HG03342 (cell line): Measurements from ENCODE around the gene CHCHD3.

Experiments used
- ATAC-seq: cut with Tn5 transposase; IDR thresholded peaks from one replicate; pipeline ENCODE4 v1.9.1; 2021; ENCODE audit warnings: mild to moderate bottlenecking, moderate library complexity; ENCODE audit not compliant: unreplicated experiment

The CHCHD3 gene

GRCh38 chr7:132830941-132831340, 250.9 kb downstream of the CHCHD3 start:
- no peak for ATAC-seq

- ATAC-seq = no peak
Observed at GRCh38 chr7:132828502-132828901, 253.4 kb downstream of the CHCHD3 start.

- no peak for ATAC-seq
Observed at GRCh38 chr7:132825932-132826835, 255.7 kb downstream of the CHCHD3 start.

- no peak for ATAC-seq
Observed at GRCh38 chr7:132825222-132825621, 256.7 kb downstream of the CHCHD3 start.

- ATAC-seq = no peak
Observed at GRCh38 chr7:132819648-132820047, 262.2 kb downstream of the CHCHD3 start.

GRCh38 chr7:132817949-132818348, 263.9 kb downstream of the CHCHD3 start:
- no peak for ATAC-seq

- ATAC-seq = no peak
Observed at GRCh38 chr7:132815696-132816311, 266.1 kb downstream of the CHCHD3 start.

- ATAC-seq = no peak
Observed at GRCh38 chr7:132815130-132815529, 266.8 kb downstream of the CHCHD3 start.

GRCh38 chr7:132810561-132810960, 271.3 kb downstream of the CHCHD3 start:
- ATAC-seq = no peak

GRCh38 chr7:132806834-132807233, 275.1 kb downstream of the CHCHD3 start:
- no peak for ATAC-seq

- no peak for ATAC-seq
Observed at GRCh38 chr7:132805766-132806165, 276.1 kb downstream of the CHCHD3 start.

GRCh38 chr7:132804849-132805485, 276.9 kb downstream of the CHCHD3 start:
- no peak for ATAC-seq

GRCh38 chr7:132800522-132800921, 281.4 kb downstream of the CHCHD3 start:
- ATAC-seq = no peak

- no peak for ATAC-seq
Observed at GRCh38 chr7:132799081-132799413, 282.8 kb downstream of the CHCHD3 start.

- ATAC-seq = no peak
Observed at GRCh38 chr7:132797152-132797551, 284.7 kb downstream of the CHCHD3 start.

- no peak for ATAC-seq
Observed at GRCh38 chr7:132793474-132793873, 288.4 kb downstream of the CHCHD3 start.

GRCh38 chr7:132791036-132791435, 290.9 kb downstream of the CHCHD3 start:
- ATAC-seq = no peak

GRCh38 chr7:132790104-132790503, 291.8 kb downstream of the CHCHD3 start:
- ATAC-seq = no peak

- no peak for ATAC-seq
Observed at GRCh38 chr7:132789281-132789680, 292.6 kb downstream of the CHCHD3 start.

GRCh38 chr7:132785870-132786269, 296.0 kb downstream of the CHCHD3 start:
- no peak for ATAC-seq

GRCh38 chr7:132784406-132784805, 297.5 kb downstream of the CHCHD3 start:
- no peak for ATAC-seq

GRCh38 chr7:132783824-132784223, 298.1 kb downstream of the CHCHD3 start:
- ATAC-seq = no peak
